Right kidney (tissue), 1 donor: ENCODE measurements around the gene TIMMDC1.
"Not testable (repeated sequence)": the region's sequence is repeated elsewhere in the genome, so short reads cannot be mapped to it uniquely, and the experiment has no call there.

Source experiments
- DNase-seq: peaks from one replicate; pipeline ENCODE4 v3.0.0-alpha.2; 2016

Gene TIMMDC1

GRCh38 chr3:119555309-119555735, 57.0 kb downstream of the TIMMDC1 start:
- DNase-seq, result no peak

- DNase-seq, result no peak
Observed at GRCh38 chr3:119555929-119556328, 57.6 kb downstream of the TIMMDC1 start.

GRCh38 chr3:119557192-119557876, 59.0 kb downstream of the TIMMDC1 start:
- no peak for DNase-seq

GRCh38 chr3:119557877-119558269, 59.5 kb downstream of the TIMMDC1 start:
- no peak for DNase-seq

- DNase-seq, result no peak
Observed at GRCh38 chr3:119558626-119559317, 60.4 kb downstream of the TIMMDC1 start.

GRCh38 chr3:119559441-119559963, 61.2 kb downstream of the TIMMDC1 start, which contains the start of gene CD80:
CD80 (minus strand) TSS chr3:119559614; CDS start chr3:119557728, 1,886 bp downstream.
- DNase-seq, result no peak

- no peak for DNase-seq
Observed at GRCh38 chr3:119560160-119560559, 61.8 kb downstream of the TIMMDC1 start.

- DNase-seq, result no peak
Observed at GRCh38 chr3:119562307-119562961, 64.1 kb downstream of the TIMMDC1 start.

- not testable (repeated sequence) for DNase-seq
Observed at GRCh38 chr3:119563334-119563733, 65.0 kb downstream of the TIMMDC1 start.

- no peak for DNase-seq
Observed at GRCh38 chr3:119569156-119569555, 70.8 kb downstream of the TIMMDC1 start.

- DNase-seq, result no peak
Observed at GRCh38 chr3:119570229-119570628, 71.9 kb downstream of the TIMMDC1 start.

- no peak for DNase-seq
Observed at GRCh38 chr3:119571230-119571629, 72.9 kb downstream of the TIMMDC1 start.

GRCh38 chr3:119571688-119572087, 73.3 kb downstream of the TIMMDC1 start:
- DNase-seq, result no peak
